ENCODE data around the gene ISG20L2.

Gene ISG20L2

DNA sequence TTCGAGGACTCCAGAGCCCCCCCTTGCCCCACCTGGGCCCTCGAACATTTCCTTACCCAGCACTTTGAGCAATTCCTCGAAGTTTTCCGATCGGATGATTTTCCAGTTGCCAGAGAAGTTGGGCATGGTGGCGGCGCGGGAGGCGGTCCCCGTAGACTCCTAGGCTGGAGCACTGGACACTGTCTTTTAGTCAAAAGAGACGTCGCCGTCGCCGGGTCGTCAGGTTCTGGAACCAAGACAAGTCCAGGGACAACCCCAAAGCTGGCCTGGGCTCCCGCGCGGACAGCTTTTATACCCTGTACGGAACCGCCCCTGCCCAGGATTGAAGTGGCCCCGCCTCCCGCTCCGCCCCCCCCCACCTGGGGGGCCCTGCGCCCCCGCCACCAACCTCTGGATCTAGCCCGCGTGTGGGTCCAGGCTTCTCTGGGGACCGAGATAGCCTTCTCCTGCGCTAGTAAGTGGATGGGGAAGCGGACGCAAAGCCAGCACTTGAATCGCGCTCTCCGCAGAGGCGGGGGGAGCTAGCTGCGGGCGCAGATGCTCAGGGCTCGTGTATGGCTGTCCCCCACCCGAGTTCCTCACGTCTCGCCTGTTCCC is 23.1 kb downstream of the ISG20L2 start, which contains the start of gene CRABP2:
Gene CRABP2, minus strand, starts transcription at position 263 of the 597 bp plus-strand sequence. Its CDS starts 137 bp downstream, at position 126.
- DNase-seq, result peak; percentile 27

DNA sequence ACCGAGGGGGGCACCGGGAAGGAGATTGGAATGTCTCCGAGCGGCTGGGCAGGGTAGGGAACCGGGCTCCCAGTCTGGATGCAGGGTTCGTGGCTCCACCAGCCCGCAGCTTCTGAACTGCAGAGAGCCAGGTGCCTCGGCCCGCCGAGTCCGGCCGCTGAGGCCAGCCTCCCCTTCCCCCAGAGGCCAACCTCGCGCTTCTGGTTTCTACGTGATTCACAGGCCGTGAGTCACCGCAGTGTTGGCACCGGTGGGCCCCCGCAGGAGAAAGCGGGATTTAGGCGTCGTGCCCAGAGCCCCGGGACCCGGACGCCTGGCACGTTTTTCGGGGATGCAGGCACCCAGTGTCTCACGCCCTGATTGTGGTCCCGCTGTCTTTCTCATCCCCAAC is 23.6 kb downstream of the ISG20L2 start:
- peak; percentile 56 for DNase-seq

DNA sequence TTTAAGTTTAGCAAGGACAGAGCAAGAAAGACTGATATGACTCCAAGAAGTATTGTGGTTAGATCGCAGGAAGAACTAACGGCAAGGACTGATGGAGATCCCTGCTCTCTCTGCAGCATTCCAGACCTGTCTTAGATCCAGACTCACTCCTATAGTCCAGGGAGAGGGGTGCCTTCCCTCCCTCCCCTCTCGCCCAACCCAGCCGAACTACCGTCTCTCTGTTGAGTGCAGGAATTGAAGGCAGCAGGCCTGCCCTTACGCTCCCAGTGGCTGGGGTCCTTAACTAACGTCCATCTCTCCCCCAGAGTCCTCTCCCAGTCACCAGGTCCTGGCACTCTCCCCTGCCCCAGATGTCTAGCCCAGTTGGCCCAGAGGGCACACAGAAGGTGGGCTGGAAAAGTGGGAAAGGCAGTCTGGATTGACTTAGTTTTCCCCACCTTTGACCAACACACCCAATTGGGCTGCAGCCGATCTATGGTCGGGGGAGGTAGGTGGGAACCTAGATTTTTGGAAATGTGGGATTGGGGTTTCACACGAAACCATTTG is 24.3 kb downstream of the ISG20L2 start:
- DNase-seq, result no peak

GRCh38 chr1:156703741-156704140 is 24.8 kb downstream of the ISG20L2 start:
- no peak for DNase-seq

GRCh38 chr1:156703336-156703735 is 25.2 kb downstream of the ISG20L2 start:
- DNase-seq, result no peak

- no peak for DNase-seq
Observed at GRCh38 chr1:156700736-156701531, 27.6 kb downstream of the ISG20L2 start.

- DNase-seq, result no peak
Observed at GRCh38 chr1:156698995-156699394, 29.6 kb downstream of the ISG20L2 start.

DNA sequence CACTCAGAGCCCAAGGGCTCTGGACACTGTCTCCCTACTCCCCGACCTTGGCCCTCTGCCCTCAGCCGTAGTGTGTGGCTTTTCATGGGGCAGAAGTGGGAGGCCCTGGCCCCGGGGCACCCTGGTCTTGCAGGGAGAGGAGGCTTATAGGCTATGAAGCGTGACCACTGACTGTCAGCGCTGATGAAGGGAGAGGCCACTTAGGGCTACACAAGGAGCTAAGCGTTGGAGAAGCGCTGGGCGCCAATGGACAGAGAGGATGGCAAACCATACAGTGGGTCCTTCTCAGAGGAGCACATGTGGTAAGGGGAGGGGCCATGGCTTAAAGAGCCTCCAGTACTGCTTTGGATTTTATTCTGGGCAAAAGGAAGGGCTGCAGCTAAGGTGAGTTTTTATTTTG is 31.1 kb downstream of the ISG20L2 start:
- no peak for DNase-seq

DNA sequence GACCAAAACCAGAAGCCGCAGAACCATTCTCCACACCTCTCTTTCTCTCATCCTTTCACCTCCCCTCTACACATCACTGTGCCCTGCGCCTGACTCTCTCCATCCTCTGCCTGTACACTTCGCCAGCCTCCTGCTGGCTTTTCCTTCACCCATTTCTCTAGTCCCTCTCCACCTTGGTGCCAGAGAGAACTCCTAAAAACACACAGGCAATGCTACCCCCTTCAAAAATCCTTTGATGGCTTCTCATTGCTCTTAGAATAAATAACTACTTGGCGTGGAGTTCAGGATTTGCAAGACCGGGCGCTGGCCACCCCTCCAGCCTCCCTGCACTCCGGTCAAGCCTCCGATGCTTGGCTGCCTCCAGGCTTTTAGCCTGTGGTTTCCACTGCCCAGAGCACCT is 31.8 kb downstream of the ISG20L2 start:
- no peak for DNase-seq

GRCh38 chr1:156694690-156694962 is 33.9 kb downstream of the ISG20L2 start:
- no peak for DNase-seq

DNA sequence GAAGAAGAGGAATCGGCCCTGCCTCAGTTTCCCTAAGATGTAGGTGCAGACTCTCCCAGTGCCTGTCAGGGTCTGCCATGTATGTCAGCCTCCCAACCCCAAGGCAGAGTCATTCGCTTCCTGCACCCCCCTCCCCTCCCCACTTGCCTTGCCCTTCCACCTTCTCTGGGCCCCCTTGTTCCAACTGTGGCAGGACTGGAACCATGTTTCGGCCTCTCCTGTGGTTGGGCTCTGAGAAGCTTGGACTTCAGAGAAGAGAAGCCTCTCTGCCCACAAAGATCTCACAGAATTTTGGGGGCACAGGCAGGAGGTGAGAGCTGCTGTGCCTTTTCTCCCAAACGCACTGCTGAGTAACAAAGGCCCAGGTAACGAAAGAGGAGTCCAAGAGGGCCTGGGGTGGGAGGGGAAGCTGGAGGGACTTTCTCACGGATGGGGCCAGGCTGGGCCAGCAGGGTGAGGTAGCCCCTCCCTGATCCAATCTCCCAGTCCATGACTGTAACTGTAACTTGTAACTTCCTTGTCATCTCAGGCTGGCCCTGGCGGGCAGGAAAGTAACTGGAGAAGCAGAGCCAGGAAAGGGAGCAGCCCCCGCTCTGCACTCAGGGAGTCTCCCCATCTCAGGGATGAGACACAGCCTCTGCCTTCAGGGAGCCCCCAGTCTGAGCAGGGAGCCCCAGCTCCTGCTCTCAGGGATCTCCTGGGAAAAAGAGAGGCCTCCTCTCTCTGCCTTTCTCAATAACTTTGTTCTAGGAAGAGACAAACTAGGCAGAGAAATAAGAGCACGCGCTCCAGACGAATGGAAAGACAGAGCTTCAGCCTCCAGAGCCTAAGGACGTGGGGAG is 34.5 kb downstream of the ISG20L2 start:
- DNase-seq, result no peak

DNA sequence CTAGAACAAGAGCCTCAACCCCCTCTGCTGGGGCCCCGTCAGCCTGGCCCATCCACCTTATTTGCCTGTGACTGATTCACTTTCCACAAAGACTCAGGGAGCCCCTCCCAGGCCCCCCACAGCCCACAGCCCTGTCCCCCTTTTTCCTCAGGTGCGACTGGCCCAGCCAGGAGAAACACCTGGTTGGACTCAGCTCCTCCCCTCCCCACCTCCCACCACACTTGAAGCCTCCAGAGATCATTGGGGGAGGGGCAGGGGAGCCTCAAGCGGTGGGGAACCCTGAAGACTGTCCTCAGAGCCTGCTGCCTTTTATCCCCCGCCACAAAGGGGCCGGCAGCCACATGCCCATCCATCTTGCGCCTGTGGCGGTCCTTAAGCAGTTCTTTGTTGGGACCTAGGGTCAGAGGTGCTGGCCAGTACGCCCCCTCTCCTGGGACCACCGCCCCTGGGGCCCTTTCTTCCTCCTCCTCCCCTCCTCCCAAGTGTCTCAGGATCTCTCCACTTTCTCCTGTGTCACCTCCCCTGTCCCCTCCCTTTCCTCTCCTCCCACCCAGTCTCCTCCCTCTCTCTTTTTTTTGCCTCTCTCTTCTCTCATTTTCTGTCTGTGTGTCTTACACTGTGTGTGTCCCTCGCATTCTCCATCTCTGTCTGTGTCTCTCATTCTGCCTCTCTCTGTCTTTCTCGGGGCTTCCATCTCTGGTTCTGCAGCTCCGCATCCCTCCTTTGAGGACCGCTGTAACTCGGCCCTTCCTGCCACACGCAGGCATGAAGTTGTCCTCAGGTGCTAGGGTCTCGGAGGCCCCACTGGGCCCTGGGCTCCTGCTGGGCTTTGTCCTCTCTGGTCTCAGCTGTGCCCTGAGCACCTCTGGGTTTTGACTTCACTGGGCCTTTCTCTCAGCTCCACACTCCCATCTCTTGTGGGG is 35.4 kb downstream of the ISG20L2 start:
- DNase-seq, result no peak

GRCh38 chr1:156692441-156692924 is 36.1 kb downstream of the ISG20L2 start:
- DNase-seq, result no peak

GRCh38 chr1:156691665-156692440 is 36.7 kb downstream of the ISG20L2 start:
- DNase-seq, result no peak

DNA sequence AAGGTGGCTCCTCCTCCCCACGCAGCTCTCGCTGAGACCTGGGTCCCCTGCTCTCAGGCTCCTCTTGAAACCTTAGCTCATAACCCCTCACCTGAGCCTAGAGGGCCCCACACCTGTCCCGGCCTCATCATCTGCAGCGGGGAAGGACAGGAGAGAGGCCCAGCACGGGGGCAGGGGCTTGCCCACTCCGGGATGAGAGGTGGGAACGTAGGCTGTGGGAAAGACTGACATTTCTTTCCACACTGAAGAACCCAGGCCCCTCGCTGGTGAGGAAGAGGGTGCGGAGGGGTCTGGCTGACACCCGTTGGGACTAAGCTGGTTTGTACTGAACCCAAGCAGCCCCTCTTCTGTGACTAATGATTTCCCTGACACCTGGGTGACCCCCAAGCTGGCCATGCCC is 37.4 kb downstream of the ISG20L2 start:
- DNase-seq, result no peak

DNA sequence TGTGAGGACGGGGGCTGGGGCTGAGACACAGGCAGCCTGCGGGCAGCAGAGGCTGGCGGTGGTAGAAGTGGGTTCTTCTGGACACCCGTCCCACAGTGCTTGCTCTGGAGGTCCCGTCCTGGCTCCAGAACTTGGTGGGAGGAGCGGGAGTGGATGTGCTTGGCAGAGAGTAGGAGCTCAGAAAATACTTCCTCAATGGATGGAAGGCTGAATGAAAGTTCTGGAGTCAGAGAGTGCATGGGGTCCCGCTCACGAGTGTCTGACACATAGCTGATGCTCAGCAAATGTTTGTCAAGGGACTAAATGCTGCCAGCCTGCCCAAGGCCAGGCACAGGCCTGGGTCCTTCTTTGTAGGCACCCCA is 37.9 kb downstream of the ISG20L2 start:
- DNase-seq, result no peak

GRCh38 chr1:156689953-156690674 is 38.5 kb downstream of the ISG20L2 start:
- no peak for DNase-seq

DNA sequence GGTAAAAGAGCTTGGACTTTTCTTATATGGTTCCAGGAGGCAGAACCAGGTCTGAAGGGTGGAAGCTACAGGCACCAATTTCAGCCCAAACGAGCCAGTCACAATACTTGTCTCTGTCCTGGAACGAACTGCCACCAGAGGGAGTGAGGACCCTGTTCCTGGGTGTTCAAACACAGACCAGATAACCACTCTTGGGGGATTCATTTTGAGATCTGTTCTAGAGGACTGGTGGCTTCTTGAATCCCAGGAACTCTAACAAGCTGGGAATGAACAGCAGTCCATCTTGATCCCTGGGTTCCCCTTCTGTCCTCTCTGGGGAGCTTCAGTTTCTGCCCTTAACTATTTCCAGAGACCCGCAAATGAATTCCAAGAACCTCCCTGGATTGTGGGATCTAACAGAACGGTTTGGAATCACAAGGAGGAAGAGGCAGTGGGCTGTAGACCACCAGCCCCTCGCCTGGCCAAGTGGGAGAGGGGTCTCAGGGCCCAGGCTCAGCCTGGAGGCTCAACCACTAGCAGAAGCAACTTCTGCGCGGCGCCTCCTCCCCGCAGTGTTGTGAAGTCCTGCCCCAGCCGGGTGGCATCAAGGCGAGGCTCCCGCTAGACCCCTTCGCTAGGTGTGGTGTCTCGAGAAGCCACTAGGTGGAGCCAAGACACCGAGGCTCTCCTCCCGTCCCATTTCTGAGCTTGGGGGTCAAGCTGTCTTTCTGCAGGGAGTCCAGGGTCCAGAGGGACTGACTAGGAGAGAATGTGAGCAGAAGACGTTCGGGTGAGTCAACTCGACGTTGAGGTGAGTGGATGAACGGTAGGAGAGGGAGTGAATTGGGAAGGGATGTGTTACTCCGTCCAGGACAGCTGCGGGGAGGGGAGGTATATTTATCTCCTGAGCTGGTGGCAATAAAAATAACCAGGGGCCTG is 39.3 kb downstream of the ISG20L2 start:
- DNase-seq, result peak; percentile 78

DNA sequence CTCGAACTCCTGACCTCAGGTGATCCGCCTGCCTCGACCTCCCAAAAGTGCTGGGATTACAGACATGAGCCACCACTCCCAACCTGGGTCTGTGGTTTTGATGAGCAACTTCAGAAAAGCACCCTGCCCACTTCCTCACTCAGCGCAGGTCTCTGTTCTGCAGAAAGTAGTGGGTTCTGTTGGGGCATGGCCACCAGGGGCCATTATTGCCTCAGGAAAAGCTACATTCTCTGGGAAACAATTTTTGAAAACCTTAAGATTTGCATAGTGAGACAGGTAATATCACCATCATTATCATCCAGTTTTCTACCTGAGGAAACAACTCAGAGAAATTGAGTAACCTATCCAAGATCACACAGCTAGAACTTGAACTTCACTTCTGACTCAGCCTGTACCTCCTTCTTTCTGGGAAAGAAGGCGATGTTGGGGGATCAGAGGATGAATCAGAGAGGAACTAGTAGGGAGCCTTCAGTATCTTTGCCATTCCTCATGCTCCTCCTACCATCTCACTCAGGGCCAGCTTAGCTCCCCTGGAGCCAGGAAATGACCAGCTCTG is 44.3 kb downstream of the ISG20L2 start:
- peak; percentile 15 for DNase-seq

Measured in activated naive CD4-positive, alpha-beta T cell treated with Interleukin-2 at 50 U/mL for 16 hours (primary cell).